ENCODE results near the gene GPD1L. TPM values are rescaled to one million over a fixed set of nuclear protein-coding genes. Genes with fewer than 3 reads are reported as not detected.
"Not testable (repeated sequence)": the region's sequence is repeated elsewhere in the genome, so short reads cannot be mapped to it uniquely, and the experiment has no call there.

Gene GPD1L
- total RNA-seq, 1 donor from 2014 or later, result 54.3 TPM

GRCh38 chr3:32102289-32102688 lies 4.1 kb upstream of the GPD1L start:
- Histone ChIP-seq H3K4me1 (ENCODE audit: control insufficient read depth in 3 of 3, insufficient read depth in 3 of 3, low read length in 3 of 3) (peaks cover 1 to 12% (median 8%) of the 10 kb centered on the region in 3 donors), H3K27me3 (ENCODE audit: control insufficient read depth in 3 of 3, insufficient read depth in 3 of 3, low read length in 3 of 3) (no peaks in the 10 kb centered on the region)

DNA sequence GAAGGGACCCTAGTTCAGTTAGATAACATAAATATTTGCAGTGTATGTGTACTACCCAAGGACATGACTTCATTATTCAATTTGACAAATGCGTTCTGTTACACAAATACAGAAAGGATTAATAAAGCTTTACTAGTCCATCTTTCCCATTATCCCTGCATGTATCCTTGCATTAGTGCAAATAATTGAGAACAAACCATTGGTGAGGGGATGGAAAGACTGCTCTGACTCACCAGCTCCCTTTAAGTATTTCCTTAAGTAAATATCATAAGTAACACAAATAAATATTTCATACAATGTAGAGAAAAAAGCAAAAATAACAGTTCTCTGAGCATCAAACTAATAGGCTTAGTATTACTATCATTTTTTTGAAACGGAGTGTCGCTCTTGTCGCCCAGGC lies 1.9 kb upstream of the GPD1L start:
- Histone ChIP-seq H3K9ac (ENCODE audit: low read depth in 1 of 3, low read length in 3 of 3) (no peak overlapping the region), H3K4me3 (ENCODE audit: low read length in 3 of 3) (no peak overlapping the region)

More at GRCh38 chr3:32102289-32102688, 4.1 kb upstream of the GPD1L start:
- no peak overlapping the region for H3K27ac ChIP-seq (ENCODE audit: low read depth, low read length)
- no peak overlapping the region for H3K9ac ChIP-seq (ENCODE audit: low read depth in 1 of 3, low read length in 3 of 3)
- peak overlapping the region in 1 of 3 donors; percentile 9 for H3K4me3 ChIP-seq (ENCODE audit: low read length in 3 of 3)
- peaks cover 2 to 7% (median 6%) of the 10 kb centered on the region in 3 donors for H3K9me3 ChIP-seq (ENCODE audit: control insufficient read depth in 3 of 3, low read length in 3 of 3)
- no peaks in the 10 kb centered on the region for H3K36me3 ChIP-seq (ENCODE audit: control insufficient read depth in 3 of 3, insufficient read depth in 3 of 3, low read length in 3 of 3)

GRCh38 chr3:32105291-32106131 lies 909 bp upstream of the GPD1L start:
- peaks cover 29 to 40% (median 39%) of the 10 kb centered on the region in 3 donors for H3K4me1 ChIP-seq (ENCODE audit: control insufficient read depth in 3 of 3, insufficient read depth in 3 of 3, low read length in 3 of 3)
- H3K9ac ChIP-seq (ENCODE audit: low read depth in 1 of 3, low read length in 3 of 3), result peak overlapping the region; percentile 65 to 84 (median 75)
- H3K36me3 ChIP-seq (ENCODE audit: control insufficient read depth in 3 of 3, insufficient read depth in 3 of 3, low read length in 3 of 3), result no peaks in the 10 kb centered on the region
- H3K4me3 ChIP-seq (ENCODE audit: low read length in 3 of 3), result peak overlapping the region; percentile 66 to 96 (median 82)
- H3K27me3 ChIP-seq (ENCODE audit: control insufficient read depth in 3 of 3, insufficient read depth in 3 of 3, low read length in 3 of 3), result no peaks in the 10 kb centered on the region
- peak overlapping the region; percentile 89 for H3K27ac ChIP-seq (ENCODE audit: low read depth, low read length)
- H3K9me3 ChIP-seq (ENCODE audit: control insufficient read depth in 3 of 3, low read length in 3 of 3), result peaks cover 2 to 7% (median 5%) of the 10 kb centered on the region in 3 donors

More for the DNA sequence above, 1.9 kb upstream of the GPD1L start:
- Histone ChIP-seq H3K9me3 (ENCODE audit: control insufficient read depth in 3 of 3, low read length in 3 of 3) (peaks cover 2 to 7% (median 6%) of the 10 kb centered on the region in 3 donors), H3K4me1 (ENCODE audit: control insufficient read depth in 3 of 3, insufficient read depth in 3 of 3, low read length in 3 of 3) (peaks cover 19 to 30% (median 29%) of the 10 kb centered on the region in 3 donors), H3K36me3 (ENCODE audit: control insufficient read depth in 3 of 3, insufficient read depth in 3 of 3, low read length in 3 of 3) (no peaks in the 10 kb centered on the region), H3K27ac (ENCODE audit: low read depth, low read length) (no peak overlapping the region), H3K27me3 (ENCODE audit: control insufficient read depth in 3 of 3, insufficient read depth in 3 of 3, low read length in 3 of 3) (no peaks in the 10 kb centered on the region)

- Histone ChIP-seq H3K27ac (ENCODE audit: low read depth, low read length) (peak overlapping the region; percentile 89), H3K9ac (ENCODE audit: low read depth in 1 of 3, low read length in 3 of 3) (peak overlapping the region; percentile 77 to 100 (median 98)), H3K27me3 (ENCODE audit: control insufficient read depth in 3 of 3, insufficient read depth in 3 of 3, low read length in 3 of 3) (no peaks in the 10 kb centered on the region), H3K9me3 (ENCODE audit: control insufficient read depth in 3 of 3, low read length in 3 of 3) (peaks cover 1 to 5% (median 3%) of the 10 kb centered on the region in 3 donors), H3K36me3 (ENCODE audit: control insufficient read depth in 3 of 3, insufficient read depth in 3 of 3, low read length in 3 of 3) (no peaks in the 10 kb centered on the region), H3K4me1 (ENCODE audit: control insufficient read depth in 3 of 3, insufficient read depth in 3 of 3, low read length in 3 of 3) (peaks cover 33 to 53% (median 51%) of the 10 kb centered on the region in 3 donors), H3K4me3 (ENCODE audit: low read length in 3 of 3) (peak overlapping the region; percentile 83 to 96 (median 89))
These were observed 526 bp downstream of the GPD1L start for GRCh38 chr3:32106929-32107362.

- Histone ChIP-seq H3K27ac (ENCODE audit: low read depth, low read length) (peak overlapping the region; percentile 89), H3K4me3 (ENCODE audit: low read length in 3 of 3) (peak overlapping the region; percentile 34 to 96 (median 83)), H3K4me1 (ENCODE audit: control insufficient read depth in 3 of 3, insufficient read depth in 3 of 3, low read length in 3 of 3) (peaks cover 33 to 53% (median 52%) of the 10 kb centered on the region in 3 donors), H3K9ac (ENCODE audit: low read depth in 1 of 3, low read length in 3 of 3) (peak overlapping the region in 1 of 3 donors; percentile 100)
- H3K9me3 ChIP-seq (ENCODE audit: control insufficient read depth in 3 of 3, low read length in 3 of 3); H3K36me3 ChIP-seq (ENCODE audit: control insufficient read depth in 3 of 3, insufficient read depth in 3 of 3, low read length in 3 of 3); H3K27me3 ChIP-seq (ENCODE audit: control insufficient read depth in 3 of 3, insufficient read depth in 3 of 3, low read length in 3 of 3): not testable (repeated sequence)
These were observed 1.8 kb downstream of the GPD1L start for GRCh38 chr3:32108224-32108623.

DNA sequence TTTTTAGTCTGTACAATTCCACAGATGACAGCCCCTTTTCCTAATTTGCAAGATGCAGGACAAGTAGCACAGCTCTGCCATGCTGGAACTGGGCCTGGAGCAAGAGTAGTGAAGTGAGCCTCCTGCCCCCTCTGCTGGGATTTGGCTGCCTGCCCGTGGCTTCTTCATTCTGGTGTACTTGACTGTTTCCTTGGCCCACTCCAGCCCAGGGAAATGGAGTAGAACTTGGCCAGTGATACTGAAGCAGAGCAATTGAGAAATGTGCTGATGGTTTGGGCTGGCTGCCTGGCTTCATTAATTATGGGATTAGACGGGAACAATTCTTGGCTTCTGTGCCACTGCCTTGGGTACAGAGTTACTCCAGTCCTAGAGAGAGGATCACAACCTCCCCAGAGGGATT lies 2.8 kb downstream of the GPD1L start:
- Histone ChIP-seq H3K9me3 (ENCODE audit: control insufficient read depth in 3 of 3, low read length in 3 of 3) (no peaks in the 10 kb centered on the region), H3K4me1 (ENCODE audit: control insufficient read depth in 3 of 3, insufficient read depth in 3 of 3, low read length in 3 of 3) (peaks cover 33 to 63% (median 56%) of the 10 kb centered on the region in 3 donors), H3K27ac (ENCODE audit: low read depth, low read length) (peak overlapping the region; percentile 72), H3K9ac (ENCODE audit: low read depth in 1 of 3, low read length in 3 of 3) (peak overlapping the region in 1 of 3 donors; percentile 60), H3K27me3 (ENCODE audit: control insufficient read depth in 3 of 3, insufficient read depth in 3 of 3, low read length in 3 of 3) (no peaks in the 10 kb centered on the region), H3K4me3 (ENCODE audit: low read length in 3 of 3) (peak overlapping the region in 2 of 3 donors; percentile 41 to 46), H3K36me3 (ENCODE audit: control insufficient read depth in 3 of 3, insufficient read depth in 3 of 3, low read length in 3 of 3) (no peaks in the 10 kb centered on the region)

- Histone ChIP-seq H3K4me3 (ENCODE audit: low read length in 3 of 3) (peak overlapping the region in 1 of 3 donors; percentile 46), H3K9ac (ENCODE audit: low read depth in 1 of 3, low read length in 3 of 3) (peak overlapping the region in 1 of 3 donors; percentile 54)
These were observed 3.9 kb downstream of the GPD1L start for GRCh38 chr3:32110233-32110760.

DNA sequence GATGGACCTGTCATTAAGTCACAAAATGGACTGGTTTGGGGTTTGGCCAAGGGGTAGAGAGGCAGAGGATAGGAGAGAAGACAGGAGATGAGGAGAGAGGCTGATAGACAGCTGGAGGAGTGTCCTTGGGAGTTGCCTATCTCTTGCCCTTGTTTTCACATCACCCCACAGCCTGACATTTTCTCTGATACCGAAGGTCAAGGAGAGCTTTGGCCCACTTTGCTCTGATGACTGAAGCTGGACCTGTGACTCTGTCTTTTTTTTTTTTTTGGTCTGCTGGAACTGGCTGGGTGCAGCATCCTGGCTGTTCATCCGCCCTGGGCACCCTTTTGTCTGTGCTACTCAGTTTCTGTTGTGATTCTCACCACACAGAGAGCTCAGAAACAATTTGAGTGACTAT lies 5.1 kb downstream of the GPD1L start:
- Histone ChIP-seq H3K9ac (ENCODE audit: low read depth in 1 of 3, low read length in 3 of 3) (no peak overlapping the region), H3K4me3 (ENCODE audit: low read length in 3 of 3) (no peak overlapping the region), H3K4me1 (ENCODE audit: control insufficient read depth in 3 of 3, insufficient read depth in 3 of 3, low read length in 3 of 3) (peaks cover 35 to 56% (median 52%) of the 10 kb centered on the region in 3 donors), H3K9me3 (ENCODE audit: control insufficient read depth in 3 of 3, low read length in 3 of 3) (no peaks in the 10 kb centered on the region), H3K27ac (ENCODE audit: low read depth, low read length) (no peak overlapping the region), H3K27me3 (ENCODE audit: control insufficient read depth in 3 of 3, insufficient read depth in 3 of 3, low read length in 3 of 3) (no peaks in the 10 kb centered on the region), H3K36me3 (ENCODE audit: control insufficient read depth in 3 of 3, insufficient read depth in 3 of 3, low read length in 3 of 3) (no peaks in the 10 kb centered on the region)

More at GRCh38 chr3:32110233-32110760, 3.9 kb downstream of the GPD1L start:
- Histone ChIP-seq H3K4me1 (ENCODE audit: control insufficient read depth in 3 of 3, insufficient read depth in 3 of 3, low read length in 3 of 3) (peaks cover 33 to 63% (median 56%) of the 10 kb centered on the region in 3 donors), H3K9me3 (ENCODE audit: control insufficient read depth in 3 of 3, low read length in 3 of 3) (no peaks in the 10 kb centered on the region), H3K27me3 (ENCODE audit: control insufficient read depth in 3 of 3, insufficient read depth in 3 of 3, low read length in 3 of 3) (no peaks in the 10 kb centered on the region), H3K36me3 (ENCODE audit: control insufficient read depth in 3 of 3, insufficient read depth in 3 of 3, low read length in 3 of 3) (no peaks in the 10 kb centered on the region), H3K27ac (ENCODE audit: low read depth, low read length) (peak overlapping the region; percentile 72)

GRCh38 chr3:32113566-32113965 lies 7.1 kb downstream of the GPD1L start:
- Histone ChIP-seq H3K27me3 (ENCODE audit: control insufficient read depth in 3 of 3, insufficient read depth in 3 of 3, low read length in 3 of 3) (no peaks in the 10 kb centered on the region), H3K9me3 (ENCODE audit: control insufficient read depth in 3 of 3, low read length in 3 of 3) (no peaks in the 10 kb centered on the region), H3K36me3 (ENCODE audit: control insufficient read depth in 3 of 3, insufficient read depth in 3 of 3, low read length in 3 of 3) (no peaks in the 10 kb centered on the region), H3K9ac (ENCODE audit: low read depth in 1 of 3, low read length in 3 of 3) (no peak overlapping the region), H3K4me3 (ENCODE audit: low read length in 3 of 3) (no peak overlapping the region), H3K27ac (ENCODE audit: low read depth, low read length) (no peak overlapping the region), H3K4me1 (ENCODE audit: control insufficient read depth in 3 of 3, insufficient read depth in 3 of 3, low read length in 3 of 3) (peaks cover 28 to 56% (median 49%) of the 10 kb centered on the region in 3 donors)
